Measurements from ENCODE around the gene SLC9A4.
A peak's percentile ranks its signal among the peaks of the same experiment; 100 is the strongest.

Gene SLC9A4

GRCh38 chr2:102460467-102460866 is 12.6 kb upstream of the SLC9A4 start:
- no peak for DNase-seq

- no peak for DNase-seq
Measured at GRCh38 chr2:102461188-102461587, 11.8 kb upstream of the SLC9A4 start.

GRCh38 chr2:102463160-102463559 is 9.9 kb upstream of the SLC9A4 start:
- no peak for DNase-seq

GRCh38 chr2:102470168-102470567 is 2.9 kb upstream of the SLC9A4 start:
- DNase-seq = no peak

GRCh38 chr2:102473631-102474030 is 605 bp downstream of the SLC9A4 start:
- DNase-seq = no peak

- DNase-seq = no peak
Measured at GRCh38 chr2:102474785-102475184, 1.8 kb downstream of the SLC9A4 start.

GRCh38 chr2:102478686-102479470 is 5.9 kb downstream of the SLC9A4 start:
- no peak for DNase-seq

GRCh38 chr2:102480285-102481195 is 7.5 kb downstream of the SLC9A4 start:
- no peak for DNase-seq

GRCh38 chr2:102481931-102482330 is 8.9 kb downstream of the SLC9A4 start:
- DNase-seq = no peak

- DNase-seq = no peak
Measured at GRCh38 chr2:102483086-102483485, 10.1 kb downstream of the SLC9A4 start.

GRCh38 chr2:102484310-102485061 is 11.5 kb downstream of the SLC9A4 start:
- no peak for DNase-seq

GRCh38 chr2:102485147-102485785 is 12.2 kb downstream of the SLC9A4 start:
- DNase-seq = no peak

- no peak for DNase-seq
Measured at GRCh38 chr2:102486941-102487702, 14.1 kb downstream of the SLC9A4 start.

- peak; percentile 86 for DNase-seq
Measured at GRCh38 chr2:102487761-102488462, 14.9 kb downstream of the SLC9A4 start.

GRCh38 chr2:102489646-102490045 is 16.6 kb downstream of the SLC9A4 start:
- DNase-seq = no peak

GRCh38 chr2:102492006-102492405 is 19.0 kb downstream of the SLC9A4 start:
- DNase-seq = no peak

- no peak for DNase-seq
Measured at GRCh38 chr2:102494570-102494969, 21.5 kb downstream of the SLC9A4 start.

GRCh38 chr2:102498414-102498813 is 25.4 kb downstream of the SLC9A4 start:
- no peak for DNase-seq

GRCh38 chr2:102499558-102499957 is 26.5 kb downstream of the SLC9A4 start:
- DNase-seq = no peak

- DNase-seq = no peak
Measured at GRCh38 chr2:102502576-102502975, 29.6 kb downstream of the SLC9A4 start.

- no peak for DNase-seq
Measured at GRCh38 chr2:102504833-102505232, 31.8 kb downstream of the SLC9A4 start.
